Activated CD8-positive, alpha-beta memory T cell treated with anti-CD3 and anti-CD28 coated beads, Interleukin-2, amount 50 U/mL, for 4 hours (primary cell): ENCODE results near the gene SLC9A4.
"Not testable (repeated sequence)": the region's sequence is repeated elsewhere in the genome, so short reads cannot be mapped to it uniquely, and the experiment has no call there.

Experiments used
- DNase-seq: peaks from one replicate; pipeline ENCODE4 v3.0.0-alpha.2; 2020

The SLC9A4 gene

DNA sequence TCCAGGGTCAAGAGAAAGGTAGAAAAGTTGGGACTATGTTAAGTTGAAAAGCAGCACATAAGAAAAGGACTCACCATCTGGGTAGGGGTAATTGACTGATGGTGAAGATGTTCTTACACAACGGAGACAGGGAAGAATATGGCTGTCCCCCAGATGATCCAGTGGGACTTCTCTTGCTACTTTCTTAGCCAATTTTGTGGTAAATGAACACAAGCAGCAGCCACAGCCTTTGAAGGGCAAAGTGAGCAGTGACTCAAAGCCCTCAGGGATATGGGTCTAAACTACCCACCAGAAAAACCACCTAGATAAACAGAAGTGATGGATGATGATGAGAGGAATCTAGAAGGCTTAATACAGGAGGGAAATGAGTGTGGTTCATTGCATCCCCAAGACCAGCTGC is 80.6 kb downstream of the SLC9A4 start:
- DNase-seq, result no peak

- DNase-seq, result no peak
These were observed 85.4 kb downstream of the SLC9A4 start for GRCh38 chr2:102558463-102558862.

GRCh38 chr2:102562542-102562941 is 89.5 kb downstream of the SLC9A4 start:
- not testable (repeated sequence) for DNase-seq

DNA sequence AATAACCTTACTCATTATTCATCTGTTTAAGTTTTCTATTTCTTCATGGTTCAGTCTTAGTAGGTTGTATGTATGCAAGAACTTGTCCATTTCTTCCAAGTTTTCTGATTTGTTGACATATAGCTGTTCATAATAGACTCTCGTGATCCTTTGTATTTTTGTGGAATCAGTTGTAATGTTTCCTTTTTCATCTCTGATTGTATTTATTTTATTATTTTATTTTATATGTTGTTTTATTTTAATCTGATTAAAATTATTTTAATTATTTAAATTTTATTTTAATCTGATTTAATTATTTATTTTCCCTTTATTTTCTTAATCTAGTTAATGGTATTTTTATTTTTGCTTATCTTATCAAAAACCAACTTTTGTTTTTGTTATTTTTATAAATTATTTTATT is 102.9 kb downstream of the SLC9A4 start:
- no peak for DNase-seq

DNA sequence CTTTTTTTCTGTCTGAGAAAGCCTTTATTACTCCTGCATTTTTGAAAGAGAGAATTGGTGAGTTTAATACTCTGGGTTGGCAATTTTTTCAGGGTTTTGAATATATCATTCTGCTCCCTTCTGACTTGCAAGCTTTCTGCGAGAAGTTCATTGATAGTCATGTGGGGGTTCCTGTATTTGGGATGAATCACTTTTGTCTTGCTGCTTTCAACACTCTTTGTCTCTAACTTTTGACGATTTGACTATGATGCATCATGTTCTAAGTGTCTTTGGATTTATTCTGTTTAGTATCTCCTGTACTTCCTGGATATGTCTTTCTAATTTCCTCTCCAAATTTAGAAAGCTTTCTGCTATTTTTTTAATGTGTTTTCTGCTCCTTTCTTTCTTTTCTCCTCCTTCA is 105.3 kb downstream of the SLC9A4 start:
- no peak for DNase-seq

- DNase-seq, result no peak
These were observed 108.9 kb downstream of the SLC9A4 start for GRCh38 chr2:102581911-102582310.

DNA sequence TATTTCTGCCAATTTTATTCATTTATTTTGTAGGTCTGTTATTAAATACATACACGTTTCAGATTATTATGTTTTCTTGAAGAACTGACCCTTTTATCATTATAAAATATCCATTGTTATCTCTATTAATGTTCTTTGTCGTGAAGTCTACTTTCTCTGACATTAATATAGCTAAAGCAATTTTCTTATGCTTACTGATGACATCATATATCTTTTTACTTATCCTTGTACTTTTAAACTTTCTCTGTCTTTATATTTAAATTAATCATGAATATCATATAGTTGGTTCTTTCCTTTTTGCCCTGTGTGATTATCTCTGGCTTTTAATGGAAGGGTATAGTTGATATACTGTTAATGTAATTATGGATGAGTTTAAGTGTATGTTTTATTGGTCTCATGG is 109.8 kb downstream of the SLC9A4 start:
- DNase-seq, result no peak
